GM23338 (cell line): ENCODE data around the gene PLA1A. TPM values are rescaled to one million over a fixed set of nuclear protein-coding genes. Genes with fewer than 3 reads are reported as not detected.
A peak's percentile ranks its signal among the peaks of the same experiment; 100 is the strongest.

Experiments used
- ATAC-seq: fragments of 200-7000 bp; cut with Tn5 transposase; 3 replicates; pipeline ENCODE4 v1.9.1; 2020
- DNase-seq: peaks from one replicate; pipeline ENCODE4 v3.0.0-alpha.2; 2015; ENCODE audit warnings: low spot score
- H2AFZ ChIP-seq: fragments of 200-600 bp; sonication (generic); 2 replicates; pipeline ENCODE4 v1.8.0; 2016; ENCODE audit warnings: antibody characterized with exemption, mild to moderate bottlenecking, moderate library complexity
- H3F3A ChIP-seq: fragments of 200-600 bp; sonication (generic); replicated peaks from 2 replicates; pipeline ENCODE4 v1.8.0; 2017; ENCODE audit warnings: antibody characterized with exemption, mixed run types, low read depth
- H3K27ac ChIP-seq: fragments of 200-600 bp; sonication (generic); 2 replicates; pipeline ENCODE4 v1.6.1; 2016; ENCODE audit warnings: low read depth
- H3K27me3 ChIP-seq: fragments of 200-600 bp; sonication (generic); 2 replicates; pipeline ENCODE4 v1.8.0; 2016; ENCODE audit warnings: mild to moderate bottlenecking, mixed run types, moderate library complexity; ENCODE audit not compliant: insufficient read depth
- H3K36me3 ChIP-seq: fragments of 200-600 bp; sonication (generic); 2 replicates; pipeline ENCODE4 v1.8.0; 2016; ENCODE audit warnings: mild to moderate bottlenecking; ENCODE audit not compliant: insufficient read depth
- H3K4me1 ChIP-seq: fragments of 200-600 bp; sonication (generic); 2 replicates; pipeline ENCODE4 v1.8.0; 2016; ENCODE audit warnings: mild to moderate bottlenecking, moderate library complexity; ENCODE audit not compliant: insufficient read depth
- H3K4me2 ChIP-seq: fragments of 200-600 bp; sonication (generic); 2 replicates; pipeline ENCODE4 v1.7.1; 2017; ENCODE audit warnings: mixed run types
- H3K4me3 ChIP-seq: fragments of 200-600 bp; sonication (generic); 2 replicates; pipeline ENCODE4 v1.6.1; 2016; ENCODE audit warnings: mixed run types
- H3K79me2 ChIP-seq: fragments of 200-600 bp; sonication (generic); replicated peaks from 2 replicates; pipeline ENCODE4 v1.8.0; 2017; ENCODE audit warnings: mild to moderate bottlenecking; ENCODE audit not compliant: insufficient read depth
- H3K9me2 ChIP-seq: fragments of 200-600 bp; sonication (generic); 2 replicates; pipeline ENCODE4 v1.8.0; 2017; ENCODE audit not compliant: insufficient read depth
- H4K20me1 ChIP-seq: fragments of 200-600 bp; sonication (generic); replicated peaks from 2 replicates; pipeline ENCODE4 v1.8.0; 2017; ENCODE audit warnings: mild to moderate bottlenecking; ENCODE audit not compliant: insufficient read depth
- H3K27ac Mint-ChIP-seq: 2 replicates; pipeline ENCODE4 v1.8.0; 2020; ENCODE audit warnings: inconsistent platforms, mild to moderate bottlenecking, moderate library complexity, mixed read lengths
- H3K27me3 Mint-ChIP-seq: 3 replicates; pipeline ENCODE4 v1.8.0; 2022; ENCODE audit warnings: low read depth, mild to moderate bottlenecking, moderate library complexity, mixed read lengths, inconsistent platforms; ENCODE audit not compliant: insufficient read depth, poor library complexity
- H3K36me3 Mint-ChIP-seq: 3 replicates; pipeline ENCODE4 v1.8.0; 2021; ENCODE audit warnings: low read depth, mild to moderate bottlenecking, inconsistent platforms, moderate library complexity, mixed read lengths
- H3K4me1 Mint-ChIP-seq: 3 replicates; pipeline ENCODE4 v1.8.0; 2020; ENCODE audit warnings: mild to moderate bottlenecking, inconsistent platforms, mixed read lengths
- H3K4me3 Mint-ChIP-seq: 3 replicates; pipeline ENCODE4 v1.8.0; 2021; ENCODE audit warnings: moderate library complexity, mild to moderate bottlenecking, inconsistent platforms, mixed read lengths
- H3K9me3 Mint-ChIP-seq: 3 replicates; pipeline ENCODE4 v1.8.0; 2020; ENCODE audit warnings: moderate library complexity, mild to moderate bottlenecking, inconsistent platforms, mixed read lengths
- EZH2 ChIP-seq: fragments of 200-600 bp; sonication (generic); IDR thresholded peaks from one replicate; pipeline ENCODE4 v1.8.0; 2017; ENCODE audit warnings: antibody characterized with exemption, mild to moderate bottlenecking, low read depth; ENCODE audit not compliant: unreplicated experiment
- EZH2phosphoT487 ChIP-seq: fragments of 200-600 bp; sonication (generic); IDR thresholded peaks from one replicate; pipeline ENCODE4 v1.8.1; 2018; ENCODE audit warnings: antibody characterized with exemption; ENCODE audit not compliant: unreplicated experiment
- NANOG ChIP-seq: IDR thresholded peaks from 2 replicates; pipeline ENCODE4 v1.6.1; 2016; ENCODE audit warnings: antibody characterized with exemption, borderline replicate concordance
- POLR2AphosphoS5 ChIP-seq: IDR thresholded peaks from 2 replicates; pipeline ENCODE4 v1.6.1; 2016; ENCODE audit warnings: antibody characterized with exemption, low read depth
- STAT1 ChIP-seq: IDR thresholded peaks from one replicate; pipeline ENCODE4 v1.6.1; 2016; ENCODE audit warnings: antibody characterized with exemption; ENCODE audit not compliant: unreplicated experiment
- ZNF114 ChIP-seq: fragments of 250-450 bp; sonication (Bioruptor Pico); IDR thresholded peaks from 2 replicates; pipeline ENCODE4 v1.5.0; 2020; ENCODE audit warnings: mild to moderate bottlenecking, moderate library complexity
- ZNF331 ChIP-seq: fragments of 250-450 bp; sonication (Bioruptor Pico); IDR thresholded peaks from 2 replicates; pipeline ENCODE4 v1.5.0; 2020; ENCODE audit warnings: low read depth, mild to moderate bottlenecking, moderate library complexity
- polyA plus RNA-seq: library from polyadenylated mRNA; unstranded; fragments of >200 nt; fragmentation: Nextera tagmentation; extraction: Ambion mirVana; gene quantifications from 2 replicates; pipeline ENCODE4 v1.2.1, GENCODE V29; 2016
- total RNA-seq: library from RNA; depleted of rRNA; stranded (reverse); fragments of >200 nt; shearing (Covaris generic); gene quantifications from 2 replicates; pipeline ENCODE4 v1.2.3, GENCODE V29; 2014
- TF ChIP-seq, protein P1 (sequence below): IDR thresholded peaks from 2 replicates; pipeline ENCODE4 v1.6.1; 2016; ENCODE audit warnings: antibody characterized with exemption
- TF ChIP-seq, protein P2 (sequence below), 2 experiments: fragments of 200-600 bp in 1 of 2; sonication (generic) in 1 of 2; conservative IDR thresholded peaks; 2 replicates each; pipeline versions ENCODE4 v1.5.1 to v1.6.1; 2016 to 2017; ENCODE audit warnings: antibody characterized with exemption in 2 of 2, low read depth in 2 of 2, mild to moderate bottlenecking in 2 of 2, moderate library complexity in 1 of 2
- TF ChIP-seq, protein P3 (sequence below): IDR thresholded peaks from one replicate; pipeline ENCODE4 v1.6.1; 2018; ENCODE audit warnings: antibody characterized with exemption; ENCODE audit not compliant: unreplicated experiment

Gene PLA1A
- total and polyA plus RNA-seq, 2 experiments from 2014 or later = not detected

DNA sequence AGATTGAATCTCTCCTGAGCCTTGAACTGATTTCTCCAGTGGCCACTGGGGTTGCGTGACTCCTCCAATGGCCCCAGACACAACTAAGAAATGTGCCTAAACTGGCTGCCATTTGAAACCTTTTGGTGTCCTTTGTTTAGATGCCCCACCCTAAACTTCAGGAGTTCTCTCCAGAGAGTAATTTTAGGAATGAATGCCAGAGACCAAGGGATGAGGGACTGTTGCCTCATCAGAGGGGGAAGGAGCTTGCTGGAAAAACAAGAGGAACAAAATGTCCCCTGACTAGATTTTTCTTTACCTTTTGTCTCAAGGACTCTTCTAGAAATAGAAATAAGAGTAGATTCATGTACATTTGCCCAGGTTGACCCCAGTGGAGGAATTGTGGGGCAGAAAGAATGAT is 26.5 kb upstream of the PLA1A start:
- no peak for DNase-seq
- Histone ChIP-seq H3K9me2 (no peaks in the 10 kb centered on the region), H2AFZ (peak overlapping the region; percentile 91), H3K4me3 (no peak overlapping the region), H3K4me2 (no peak overlapping the region), H3K4me1 (no peaks in the 10 kb centered on the region), H3F3A (no peaks in the 10 kb centered on the region), H3K79me2 (no peaks in the 10 kb centered on the region), H3K36me3 (no peaks in the 10 kb centered on the region), H4K20me1 (no peaks in the 10 kb centered on the region), H3K27ac (no peak overlapping the region), H3K27me3 (no peaks in the 10 kb centered on the region)
- no peak overlapping the region for H3K4me3 Mint-ChIP-seq
- ATAC-seq = no peak
- no peaks in the 10 kb centered on the region for H3K4me1 Mint-ChIP-seq
- H3K9me3 Mint-ChIP-seq = no peaks in the 10 kb centered on the region
- H3K27me3 Mint-ChIP-seq = peaks cover 4% of the 10 kb centered on the region
- no peaks in the 10 kb centered on the region for H3K36me3 Mint-ChIP-seq
- no peak overlapping the region for H3K27ac Mint-ChIP-seq
- TF ChIP-seq EZH2 (no peak), ZNF331 (CRISPR knock-in tag) (no peak), STAT1 (no peak), NANOG (no peak), EZH2phosphoT487 (no peak), POLR2AphosphoS5 (no peak)
- TF ChIP-seq, protein P1, sequence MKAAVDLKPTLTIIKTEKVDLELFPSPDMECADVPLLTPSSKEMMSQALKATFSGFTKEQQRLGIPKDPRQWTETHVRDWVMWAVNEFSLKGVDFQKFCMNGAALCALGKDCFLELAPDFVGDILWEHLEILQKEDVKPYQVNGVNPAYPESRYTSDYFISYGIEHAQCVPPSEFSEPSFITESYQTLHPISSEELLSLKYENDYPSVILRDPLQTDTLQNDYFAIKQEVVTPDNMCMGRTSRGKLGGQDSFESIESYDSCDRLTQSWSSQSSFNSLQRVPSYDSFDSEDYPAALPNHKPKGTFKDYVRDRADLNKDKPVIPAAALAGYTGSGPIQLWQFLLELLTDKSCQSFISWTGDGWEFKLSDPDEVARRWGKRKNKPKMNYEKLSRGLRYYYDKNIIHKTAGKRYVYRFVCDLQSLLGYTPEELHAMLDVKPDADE = no peak
- TF ChIP-seq, protein P2, sequence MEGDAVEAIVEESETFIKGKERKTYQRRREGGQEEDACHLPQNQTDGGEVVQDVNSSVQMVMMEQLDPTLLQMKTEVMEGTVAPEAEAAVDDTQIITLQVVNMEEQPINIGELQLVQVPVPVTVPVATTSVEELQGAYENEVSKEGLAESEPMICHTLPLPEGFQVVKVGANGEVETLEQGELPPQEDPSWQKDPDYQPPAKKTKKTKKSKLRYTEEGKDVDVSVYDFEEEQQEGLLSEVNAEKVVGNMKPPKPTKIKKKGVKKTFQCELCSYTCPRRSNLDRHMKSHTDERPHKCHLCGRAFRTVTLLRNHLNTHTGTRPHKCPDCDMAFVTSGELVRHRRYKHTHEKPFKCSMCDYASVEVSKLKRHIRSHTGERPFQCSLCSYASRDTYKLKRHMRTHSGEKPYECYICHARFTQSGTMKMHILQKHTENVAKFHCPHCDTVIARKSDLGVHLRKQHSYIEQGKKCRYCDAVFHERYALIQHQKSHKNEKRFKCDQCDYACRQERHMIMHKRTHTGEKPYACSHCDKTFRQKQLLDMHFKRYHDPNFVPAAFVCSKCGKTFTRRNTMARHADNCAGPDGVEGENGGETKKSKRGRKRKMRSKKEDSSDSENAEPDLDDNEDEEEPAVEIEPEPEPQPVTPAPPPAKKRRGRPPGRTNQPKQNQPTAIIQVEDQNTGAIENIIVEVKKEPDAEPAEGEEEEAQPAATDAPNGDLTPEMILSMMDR (conservative IDR thresholded peaks at IDR 0.05; ENCODE audit: low read depth in 2 of 2) = no peak
- TF ChIP-seq, protein P3, sequence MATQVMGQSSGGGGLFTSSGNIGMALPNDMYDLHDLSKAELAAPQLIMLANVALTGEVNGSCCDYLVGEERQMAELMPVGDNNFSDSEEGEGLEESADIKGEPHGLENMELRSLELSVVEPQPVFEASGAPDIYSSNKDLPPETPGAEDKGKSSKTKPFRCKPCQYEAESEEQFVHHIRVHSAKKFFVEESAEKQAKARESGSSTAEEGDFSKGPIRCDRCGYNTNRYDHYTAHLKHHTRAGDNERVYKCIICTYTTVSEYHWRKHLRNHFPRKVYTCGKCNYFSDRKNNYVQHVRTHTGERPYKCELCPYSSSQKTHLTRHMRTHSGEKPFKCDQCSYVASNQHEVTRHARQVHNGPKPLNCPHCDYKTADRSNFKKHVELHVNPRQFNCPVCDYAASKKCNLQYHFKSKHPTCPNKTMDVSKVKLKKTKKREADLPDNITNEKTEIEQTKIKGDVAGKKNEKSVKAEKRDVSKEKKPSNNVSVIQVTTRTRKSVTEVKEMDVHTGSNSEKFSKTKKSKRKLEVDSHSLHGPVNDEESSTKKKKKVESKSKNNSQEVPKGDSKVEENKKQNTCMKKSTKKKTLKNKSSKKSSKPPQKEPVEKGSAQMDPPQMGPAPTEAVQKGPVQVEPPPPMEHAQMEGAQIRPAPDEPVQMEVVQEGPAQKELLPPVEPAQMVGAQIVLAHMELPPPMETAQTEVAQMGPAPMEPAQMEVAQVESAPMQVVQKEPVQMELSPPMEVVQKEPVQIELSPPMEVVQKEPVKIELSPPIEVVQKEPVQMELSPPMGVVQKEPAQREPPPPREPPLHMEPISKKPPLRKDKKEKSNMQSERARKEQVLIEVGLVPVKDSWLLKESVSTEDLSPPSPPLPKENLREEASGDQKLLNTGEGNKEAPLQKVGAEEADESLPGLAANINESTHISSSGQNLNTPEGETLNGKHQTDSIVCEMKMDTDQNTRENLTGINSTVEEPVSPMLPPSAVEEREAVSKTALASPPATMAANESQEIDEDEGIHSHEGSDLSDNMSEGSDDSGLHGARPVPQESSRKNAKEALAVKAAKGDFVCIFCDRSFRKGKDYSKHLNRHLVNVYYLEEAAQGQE = no peak

DNA sequence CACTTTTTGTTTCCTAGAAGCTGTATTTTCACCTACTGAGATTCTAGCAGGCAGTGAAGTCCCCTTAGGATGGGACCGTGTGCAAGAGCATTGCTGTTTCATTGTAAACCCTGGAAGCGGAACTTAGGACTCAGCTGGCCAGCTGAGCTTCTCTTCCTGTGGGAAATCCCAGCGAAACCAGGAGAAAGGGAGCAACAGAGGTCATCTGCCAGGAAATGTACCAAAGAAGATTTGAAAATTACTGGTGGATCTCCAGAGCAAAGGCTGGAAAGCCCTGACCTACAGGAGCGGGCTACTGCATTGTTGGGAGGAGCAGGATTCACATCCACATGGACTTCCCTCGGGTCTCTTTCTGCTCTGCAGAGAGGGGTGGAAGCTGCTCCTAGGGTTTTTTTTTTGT is 26.0 kb upstream of the PLA1A start:
- peak overlapping the region; percentile 91 for H2AFZ ChIP-seq

More for the DNA sequence above, 26.0 kb upstream of the PLA1A start:
- no peaks in the 10 kb centered on the region for H3K36me3 Mint-ChIP-seq
- no peak for TF ChIP-seq EZH2phosphoT487
- TF ChIP-seq, protein P2 (conservative IDR thresholded peaks at IDR 0.05; ENCODE audit: low read depth in 2 of 2) = no peak
- TF ChIP-seq, protein P1 = no peak
- TF ChIP-seq NANOG = no peak
- no peak for TF ChIP-seq STAT1
- TF ChIP-seq ZNF331 (CRISPR knock-in tag) = no peak
- TF ChIP-seq EZH2 = no peak
- no peak for TF ChIP-seq ZNF114 (CRISPR knock-in tag)
- DNase-seq (no peak), ATAC-seq (no peak)
- Histone ChIP-seq H3K4me1 (no peaks in the 10 kb centered on the region), H3K27me3 (no peaks in the 10 kb centered on the region), H3K36me3 (no peaks in the 10 kb centered on the region), H3F3A (no peaks in the 10 kb centered on the region), H3K79me2 (no peaks in the 10 kb centered on the region), H4K20me1 (no peaks in the 10 kb centered on the region), H3K9me2 (no peaks in the 10 kb centered on the region), H3K27ac (no peak overlapping the region), H3K4me2 (no peak overlapping the region), H3K4me3 (no peak overlapping the region)
- H3K4me3 Mint-ChIP-seq = no peak overlapping the region
- H3K9me3 Mint-ChIP-seq = no peaks in the 10 kb centered on the region
- H3K27ac Mint-ChIP-seq = no peak overlapping the region
- H3K27me3 Mint-ChIP-seq = peaks cover 4% of the 10 kb centered on the region
- no peaks in the 10 kb centered on the region for H3K4me1 Mint-ChIP-seq
